Hepatocyte (in vitro differentiated cells): ENCODE results near the gene TXNDC17.

Experiments
- EZH2 ChIP-seq: fragments of 200-600 bp; sonication (generic); IDR thresholded peaks from 2 replicates; pipeline ENCODE4 v1.6.1; 2016; ENCODE audit warnings: antibody characterized with exemption, mild to moderate bottlenecking, borderline replicate concordance
- TF ChIP-seq, protein P1 (sequence below): fragments of 200-600 bp; sonication (generic); IDR thresholded peaks from 2 replicates; pipeline ENCODE4 v1.5.1; 2016; ENCODE audit warnings: antibody characterized with exemption, mild to moderate bottlenecking; ENCODE audit not compliant: poor library complexity

DNA sequence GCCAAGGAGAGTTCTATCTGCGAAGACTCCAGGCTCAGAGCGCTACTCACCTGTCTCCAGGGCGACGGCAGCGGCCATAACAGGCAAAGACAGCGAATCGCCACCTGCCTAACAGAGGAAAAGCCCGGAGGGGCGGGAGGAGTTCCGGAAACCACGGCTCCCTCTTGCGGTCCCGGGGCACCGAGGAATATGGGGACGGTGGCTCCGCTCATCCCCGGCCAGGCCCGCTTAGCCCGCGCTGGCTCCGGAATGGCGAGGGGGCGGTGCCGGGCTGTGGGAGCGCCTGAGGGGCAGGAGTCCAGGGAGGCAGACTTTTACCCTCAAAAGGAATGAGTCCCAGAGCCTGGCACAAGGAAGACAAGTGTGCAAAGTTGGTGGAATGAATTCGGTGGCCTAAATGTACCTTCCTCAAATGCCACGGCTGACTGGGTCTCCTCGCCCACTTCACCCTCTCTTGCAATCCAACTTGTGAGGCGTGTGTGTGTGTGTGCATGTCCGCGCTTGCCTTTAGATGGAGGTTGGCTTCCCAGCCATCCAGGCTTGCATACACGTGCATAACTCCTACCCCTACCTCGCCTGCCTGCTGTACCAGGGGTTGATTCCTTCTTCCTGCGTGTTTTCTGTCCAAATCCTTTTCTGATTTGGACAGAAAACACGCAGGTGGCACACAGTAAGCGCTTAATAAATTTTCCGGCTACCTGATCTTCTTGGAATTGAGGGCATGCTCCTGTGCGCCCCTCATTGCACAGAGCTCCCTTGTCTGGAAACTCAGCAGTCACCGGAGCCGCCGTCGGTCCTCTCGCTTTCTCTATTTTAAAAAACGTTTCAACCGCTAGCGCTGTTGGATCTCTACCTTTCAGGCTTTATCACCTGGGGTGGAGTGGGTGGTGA is 14.2 kb downstream of the TXNDC17 start:
- TF ChIP-seq, protein P1, sequence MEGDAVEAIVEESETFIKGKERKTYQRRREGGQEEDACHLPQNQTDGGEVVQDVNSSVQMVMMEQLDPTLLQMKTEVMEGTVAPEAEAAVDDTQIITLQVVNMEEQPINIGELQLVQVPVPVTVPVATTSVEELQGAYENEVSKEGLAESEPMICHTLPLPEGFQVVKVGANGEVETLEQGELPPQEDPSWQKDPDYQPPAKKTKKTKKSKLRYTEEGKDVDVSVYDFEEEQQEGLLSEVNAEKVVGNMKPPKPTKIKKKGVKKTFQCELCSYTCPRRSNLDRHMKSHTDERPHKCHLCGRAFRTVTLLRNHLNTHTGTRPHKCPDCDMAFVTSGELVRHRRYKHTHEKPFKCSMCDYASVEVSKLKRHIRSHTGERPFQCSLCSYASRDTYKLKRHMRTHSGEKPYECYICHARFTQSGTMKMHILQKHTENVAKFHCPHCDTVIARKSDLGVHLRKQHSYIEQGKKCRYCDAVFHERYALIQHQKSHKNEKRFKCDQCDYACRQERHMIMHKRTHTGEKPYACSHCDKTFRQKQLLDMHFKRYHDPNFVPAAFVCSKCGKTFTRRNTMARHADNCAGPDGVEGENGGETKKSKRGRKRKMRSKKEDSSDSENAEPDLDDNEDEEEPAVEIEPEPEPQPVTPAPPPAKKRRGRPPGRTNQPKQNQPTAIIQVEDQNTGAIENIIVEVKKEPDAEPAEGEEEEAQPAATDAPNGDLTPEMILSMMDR = no peak
- TF ChIP-seq EZH2 = peak; percentile 79
